GM10248 (cell line): ENCODE measurements around the gene TNNT2.
A peak's percentile ranks its signal among the peaks of the same experiment; 100 is the strongest.

Experiments
- CTCF ChIA-PET: fragments of 300-600 bp; sonication (Branson Sonifier 250); formaldehyde crosslinking; extraction: SDS; loops from one replicate; lab custom pipeline; 2021; ENCODE audit warnings: antibody characterized with exemption; lab: Yijun Ruan, JAX
- POLR2A ChIA-PET: fragments of 350-650 bp; sonication (Branson Sonifier 250); formaldehyde crosslinking; extraction: SDS; loops from one replicate; lab custom pipeline; 2020; ENCODE audit warnings: antibody characterized with exemption; lab: Yijun Ruan, JAX
- DNase-seq: peaks from one replicate; pipeline ENCODE4 v3.0.0; 2012; ENCODE audit errors: extremely low spot score
- TF ChIP-seq, protein P1 (sequence below): IDR thresholded peaks from 2 replicates; pipeline ENCODE4 v1.5.1; 2012; ENCODE audit warnings: mild to moderate bottlenecking, low read depth; ENCODE audit errors: extremely low read depth, missing control alignments, control extremely low read depth

Gene TNNT2

DNA sequence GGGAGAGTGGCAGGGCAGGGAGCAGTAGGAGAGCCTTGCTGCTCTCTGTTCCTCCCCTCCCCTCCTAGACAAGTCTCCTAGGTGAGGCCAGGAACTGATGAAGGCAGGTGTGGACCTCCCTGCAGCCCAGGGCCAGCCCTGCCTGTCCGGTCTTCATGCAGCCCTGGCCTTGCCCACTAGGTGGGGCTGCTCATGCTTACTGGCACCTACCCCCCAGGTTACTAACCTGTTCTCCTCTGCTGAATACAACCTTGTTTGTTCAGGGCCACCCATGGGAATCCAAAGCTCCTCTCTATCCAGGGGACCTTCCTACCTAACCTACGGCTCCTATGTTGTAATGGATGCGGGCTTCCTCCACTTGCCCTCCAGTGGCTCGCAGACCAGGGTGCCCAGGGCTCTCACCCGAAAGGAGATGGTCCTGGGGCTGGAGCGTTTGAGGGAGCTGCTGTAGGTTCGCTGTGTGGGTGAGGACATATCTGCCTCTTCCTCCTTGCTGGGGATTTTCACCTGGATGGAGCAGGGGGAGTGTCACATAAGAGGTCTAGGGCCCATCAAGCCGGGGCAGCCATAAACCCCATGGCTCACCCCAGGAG, 7.9 kb upstream of the TNNT2 start:
- CTCF ChIA-PET: interaction anchor here (0.9 to 4.7 kb wide), 16 partner anchors 9 to 130 kb away, joined by 3 to 45 read pairs (median 6); no protein-coding TSS in a partner anchor
- POLR2A ChIA-PET: interaction anchor here (0.6 kb wide), 1 partner anchor 119 kb away, joined by 4 read pairs; no protein-coding TSS in a partner anchor

GRCh38 chr1:201384406-201384782, 6.9 kb upstream of the TNNT2 start:
- TF ChIP-seq, protein P1, sequence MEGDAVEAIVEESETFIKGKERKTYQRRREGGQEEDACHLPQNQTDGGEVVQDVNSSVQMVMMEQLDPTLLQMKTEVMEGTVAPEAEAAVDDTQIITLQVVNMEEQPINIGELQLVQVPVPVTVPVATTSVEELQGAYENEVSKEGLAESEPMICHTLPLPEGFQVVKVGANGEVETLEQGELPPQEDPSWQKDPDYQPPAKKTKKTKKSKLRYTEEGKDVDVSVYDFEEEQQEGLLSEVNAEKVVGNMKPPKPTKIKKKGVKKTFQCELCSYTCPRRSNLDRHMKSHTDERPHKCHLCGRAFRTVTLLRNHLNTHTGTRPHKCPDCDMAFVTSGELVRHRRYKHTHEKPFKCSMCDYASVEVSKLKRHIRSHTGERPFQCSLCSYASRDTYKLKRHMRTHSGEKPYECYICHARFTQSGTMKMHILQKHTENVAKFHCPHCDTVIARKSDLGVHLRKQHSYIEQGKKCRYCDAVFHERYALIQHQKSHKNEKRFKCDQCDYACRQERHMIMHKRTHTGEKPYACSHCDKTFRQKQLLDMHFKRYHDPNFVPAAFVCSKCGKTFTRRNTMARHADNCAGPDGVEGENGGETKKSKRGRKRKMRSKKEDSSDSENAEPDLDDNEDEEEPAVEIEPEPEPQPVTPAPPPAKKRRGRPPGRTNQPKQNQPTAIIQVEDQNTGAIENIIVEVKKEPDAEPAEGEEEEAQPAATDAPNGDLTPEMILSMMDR: no peak
- POLR2A ChIA-PET: no interaction called here

More for the DNA sequence above, 7.9 kb upstream of the TNNT2 start:
- TF ChIP-seq, protein P1: peak; percentile 87
- DNase-seq: peak; percentile 85

DNA sequence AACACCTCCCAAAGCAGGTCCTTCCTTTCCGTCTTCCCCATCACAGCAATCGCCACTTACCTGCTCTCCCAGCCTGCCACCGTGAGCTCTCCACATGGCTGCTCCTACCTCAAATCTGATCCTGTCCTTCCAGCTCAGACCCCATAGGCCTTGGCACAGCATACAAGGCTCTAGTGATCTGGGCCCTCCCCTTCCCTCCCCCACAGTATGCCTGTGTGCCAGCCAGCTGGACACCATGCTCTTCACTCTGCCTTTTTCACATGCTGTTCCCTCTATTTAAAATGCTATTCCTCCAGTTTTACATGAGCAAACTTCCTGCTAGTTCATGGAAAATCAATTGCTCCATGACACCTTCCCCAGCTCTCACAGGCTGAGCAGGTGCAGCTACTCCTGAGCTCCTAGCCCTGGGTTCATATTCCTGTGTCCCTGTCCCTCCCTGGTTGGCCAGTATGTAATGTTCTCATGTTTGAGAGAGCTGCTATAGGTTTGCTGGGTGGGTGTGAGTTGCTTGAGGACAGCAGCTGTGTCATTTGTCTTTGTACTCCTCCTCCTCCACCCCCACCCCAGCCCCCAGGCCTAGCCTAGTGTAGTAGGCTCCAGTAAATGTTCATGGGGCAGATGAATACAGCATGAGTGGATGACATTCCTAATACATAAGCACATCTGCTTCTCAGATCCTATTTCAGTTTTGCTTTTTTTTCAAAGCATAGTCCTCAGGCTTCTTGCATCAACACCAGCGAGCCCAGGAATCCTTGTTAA, 6.3 kb upstream of the TNNT2 start:
- ChIA-PET CTCF (interaction anchor here (1.0 to 4.7 kb wide), 7 partner anchors 8 to 98 kb away, joined by 3 to 45 read pairs (median 4); no protein-coding TSS in a partner anchor), POLR2A (no interaction called here)
- no peak for DNase-seq
- TF ChIP-seq, protein P1: no peak

More at GRCh38 chr1:201384406-201384782, 6.9 kb upstream of the TNNT2 start:
- CTCF ChIA-PET: interaction anchor here (1.3 to 4.7 kb wide), 8 partner anchors 8 to 129 kb away, joined by 3 to 45 read pairs (median 12); no protein-coding TSS in a partner anchor
- DNase-seq: no peak

GRCh38 chr1:201381130-201381529, 3.6 kb upstream of the TNNT2 start:
- ChIA-PET CTCF (interaction anchor here (1.6 kb wide), 1 partner anchor 32 kb away, joined by 6 read pairs; no protein-coding TSS in a partner anchor), POLR2A (no interaction called here)
- no peak for DNase-seq
- TF ChIP-seq, protein P1: no peak

- CTCF ChIA-PET: interaction anchor here (1.0 to 1.6 kb wide), 4 partner anchors 9 to 31 kb away, joined by 3 to 6 read pairs (median 3); no protein-coding TSS in a partner anchor
- POLR2A ChIA-PET: no interaction called here
- TF ChIP-seq, protein P1: no peak
- no peak for DNase-seq
Measured at GRCh38 chr1:201379733-201380242, 2.3 kb upstream of the TNNT2 start.

DNA sequence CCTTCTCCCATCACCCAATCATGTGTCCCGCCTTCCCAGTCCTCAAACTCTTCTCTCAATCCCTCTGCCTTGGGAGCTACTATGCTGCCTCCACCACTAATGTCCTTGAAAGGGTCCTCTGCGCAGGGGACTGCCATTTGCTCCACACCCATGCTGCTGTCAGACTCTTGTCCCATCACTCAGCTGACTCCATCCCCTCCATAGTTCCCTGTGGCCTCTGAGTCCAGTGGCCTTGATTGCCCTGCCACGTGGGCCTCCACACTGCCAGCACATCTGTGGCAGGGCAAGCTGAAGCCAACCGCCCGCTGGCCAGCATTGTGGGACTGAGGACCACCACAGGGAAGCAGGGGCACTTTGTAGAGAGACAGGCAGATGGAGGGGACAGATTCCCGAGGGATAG, 1.3 kb upstream of the TNNT2 start:
- DNase-seq: no peak
- TF ChIP-seq, protein P1: no peak
- POLR2A ChIA-PET: no interaction called here
- CTCF ChIA-PET: interaction anchor here (1.1 kb wide), 1 partner anchor 17 kb away, joined by 3 read pairs; no protein-coding TSS in a partner anchor
